H1 (cell line): ENCODE data around the gene ADCY3. TPM values are rescaled to one million over a fixed set of nuclear protein-coding genes. Genes with fewer than 3 reads are reported as not detected.

Experiments
- CHD7 ChIP-seq: fragments of 300-600 bp; sonication (generic); IDR thresholded peaks from 2 replicates; pipeline ENCODE4 v1.7.1; 2012; ENCODE audit warnings: low read length, moderate library complexity, mild to moderate bottlenecking, inconsistent platforms; ENCODE audit not compliant: insufficient replicate concordance
- HDAC2 ChIP-seq, 2 experiments: fragments of 300-600 bp in 1 of 2; sonication (generic) in 1 of 2; IDR thresholded peaks; 2 replicates each; pipeline ENCODE4 v1.6.1; 2011 to 2012; ENCODE audit warnings: low read depth in 2 of 2, low read length in 2 of 2, mild to moderate bottlenecking in 2 of 2, moderate library complexity in 2 of 2, borderline replicate concordance in 1 of 2, inconsistent platforms in 1 of 2
- KDM5A ChIP-seq: fragments of 200-600 bp; IDR thresholded peaks from 2 replicates; pipeline ENCODE4 v1.7.1; 2012; ENCODE audit warnings: mild to moderate bottlenecking, low read length, inconsistent platforms, mixed read lengths
- SP4 ChIP-seq: IDR thresholded peaks from 2 replicates; pipeline ENCODE4 v1.6.1; 2012; ENCODE audit warnings: low read length, inconsistent platforms
- SUZ12 ChIP-seq: fragments of 200-600 bp; sonication (generic); IDR thresholded peaks from 2 replicates; pipeline ENCODE4 v1.6.1; 2012; ENCODE audit warnings: mild to moderate bottlenecking, inconsistent platforms, low read length, moderate library complexity, mixed read lengths
- USF2 ChIP-seq: IDR thresholded peaks from 2 replicates; pipeline ENCODE4 v1.6.1; 2011; ENCODE audit warnings: low read length, improper control_type of control experiment
- polyA plus RNA-seq, 7 experiments: library from polyadenylated mRNA; depleted of rRNA in 3 of 7; stranded (reverse) in 5 of 7; unstranded in 2 of 7; fragments of >200 nt in 5 of 7; fragments of 200-250 nt in 2 of 7; gene quantifications; 1 replicate in 5 of 7; 2 replicates in 1 of 7; 4 replicates in 1 of 7; pipeline versions ENCODE4 v1.2.1 to v1.2.3, GENCODE V29; 2011 to 2013; ENCODE audit warnings: missing spikeins in 2 of 7, mixed read lengths in 2 of 7
- total RNA-seq: library from RNA; stranded (reverse); fragmentation: NEBNext Ultra II Directional; extraction: Animal tissue kit (Norgen Biotek cat#: 25700); gene quantifications from 2 replicates; pipeline ENCODE4 v1.2.1, GENCODE V29; 2021

ADCY3 gene
- total and polyA plus RNA-seq, 2 of the 8 experiments (the other 6 are each of a cell fraction or from before 2014, with no cell fraction given) = 45.1 to 52.9 TPM

- TF ChIP-seq CHD7 (no peak), SUZ12 (no peak), HDAC2 (IDR thresholded peaks at IDR 0.05; ENCODE audit: borderline replicate concordance in 1 of 2, low read depth in 2 of 2, low read length in 2 of 2) (no peak), KDM5A (no peak), USF2 (no peak), SP4 (no peak)
- TF ChIP-seq, all 59 proteins: peak for 0
Measured at GRCh38 chr2:24948506-24948905, 28.5 kb upstream of the ADCY3 start (continued).
